HG03095 (cell line): ENCODE measurements around the gene TRPM3.
"Not testable (repeated sequence)": the region's sequence is repeated elsewhere in the genome, so short reads cannot be mapped to it uniquely, and the experiment has no call there.

ENCODE experiments used
- ATAC-seq: cut with Tn5 transposase; IDR thresholded peaks from one replicate; pipeline ENCODE4 v1.9.1; 2021; ENCODE audit warnings: moderate library complexity; ENCODE audit not compliant: unreplicated experiment

Gene TRPM3

DNA sequence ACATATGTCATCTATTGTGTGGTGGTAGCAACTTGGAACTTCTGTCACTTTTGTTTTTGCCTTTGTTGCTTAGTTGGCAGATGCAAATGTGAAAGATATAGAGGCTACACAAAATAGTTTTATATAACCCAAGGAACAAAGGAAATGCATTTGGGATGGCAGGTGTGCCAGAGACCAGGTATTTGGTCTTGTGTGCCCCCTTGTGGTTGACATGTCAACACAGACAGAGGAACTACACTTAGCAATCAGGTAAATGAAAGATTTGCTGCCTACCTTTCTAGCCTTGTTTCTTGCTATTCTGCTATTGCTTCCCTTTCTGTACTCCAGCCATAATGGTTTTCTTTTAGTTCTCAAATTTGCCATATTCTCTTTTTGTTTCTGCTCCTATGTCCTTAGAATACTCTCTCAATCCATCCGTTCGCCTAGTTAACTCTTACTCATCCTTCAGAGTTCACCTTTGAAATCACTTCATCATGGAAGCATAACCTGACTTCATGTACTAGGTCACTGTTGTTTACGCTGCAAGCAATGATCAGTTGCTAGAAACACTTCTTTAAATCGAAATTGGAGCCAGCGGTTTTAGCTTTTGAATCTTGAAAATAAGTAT, 119.5 kb downstream of the TRPM3 start:
- ATAC-seq = no peak

DNA sequence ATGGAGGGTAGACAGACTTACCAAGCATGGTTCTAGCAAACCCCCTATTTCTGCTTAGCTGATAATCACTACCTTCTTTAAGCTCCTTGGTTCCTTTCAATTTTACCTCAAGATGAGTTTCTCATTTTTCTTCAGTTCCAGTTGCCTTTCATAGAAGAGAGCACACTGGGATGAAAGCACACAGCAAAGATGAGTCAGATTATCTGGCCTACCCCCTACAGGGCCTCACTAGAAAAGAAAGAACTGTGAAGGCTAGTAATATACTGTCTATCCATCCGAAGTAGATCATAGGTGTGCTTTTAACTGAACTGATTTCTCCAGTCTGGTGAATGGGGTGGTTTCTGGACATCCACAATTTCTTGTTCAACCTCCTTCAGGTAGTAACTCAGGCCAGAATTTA, 122.5 kb downstream of the TRPM3 start:
- ATAC-seq = no peak

DNA sequence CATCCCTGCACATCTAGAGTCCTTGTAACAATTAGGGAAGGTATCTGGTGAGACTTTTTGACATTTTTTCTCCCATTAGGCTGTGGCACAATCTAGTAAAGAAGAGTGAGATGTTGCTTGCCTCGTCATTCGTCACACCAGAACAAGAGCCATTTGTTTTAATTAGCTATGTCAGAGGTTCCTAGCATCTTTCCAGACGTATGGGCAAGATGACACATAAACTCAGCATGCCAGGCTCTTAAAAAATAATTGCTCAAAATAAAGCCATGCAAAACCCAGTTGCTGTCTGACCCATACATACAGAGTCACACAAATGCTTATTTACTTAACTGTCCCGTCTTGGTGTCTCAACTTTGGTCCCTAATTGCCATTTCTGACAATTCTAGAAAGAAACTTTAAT, 125.9 kb downstream of the TRPM3 start:
- ATAC-seq = no peak

DNA sequence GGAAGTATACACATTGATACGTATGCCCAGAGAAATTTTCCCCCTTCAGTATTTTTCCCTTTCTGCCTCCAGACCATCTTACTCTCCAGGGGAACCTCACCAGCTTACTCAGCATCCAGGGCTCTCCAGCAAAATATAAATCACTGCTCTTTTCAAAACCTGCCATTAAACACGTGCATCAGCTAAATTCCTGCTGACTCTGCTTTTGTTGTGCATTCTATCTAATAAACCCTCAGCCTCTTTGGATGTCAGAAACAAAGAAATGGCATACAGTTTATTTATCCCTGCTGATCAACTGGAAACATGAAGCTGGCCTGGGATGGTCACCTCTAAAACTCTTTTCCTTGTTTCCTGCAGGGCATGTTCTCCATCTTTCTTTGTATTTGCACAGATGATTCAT, 126.8 kb downstream of the TRPM3 start:
- no peak for ATAC-seq

DNA sequence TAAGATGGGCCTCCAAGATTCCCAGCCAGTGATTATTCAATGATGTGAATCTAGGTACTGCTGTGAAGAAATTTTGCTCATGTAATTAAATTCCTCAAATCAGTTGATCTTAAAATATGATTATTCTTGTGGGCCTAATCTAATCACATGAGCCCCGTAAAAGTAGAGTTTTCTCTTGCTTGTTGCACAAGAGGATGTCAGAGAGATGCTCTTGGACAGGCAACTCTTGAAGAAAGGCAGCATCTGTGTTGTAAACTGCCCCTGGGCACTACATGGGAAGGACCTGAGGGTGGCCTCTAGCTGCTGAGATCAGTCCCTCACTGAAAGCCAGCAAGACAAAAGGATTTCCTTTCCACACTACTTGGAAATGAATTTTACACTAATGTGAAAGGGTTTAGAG, 132.9 kb downstream of the TRPM3 start:
- no peak for ATAC-seq

DNA sequence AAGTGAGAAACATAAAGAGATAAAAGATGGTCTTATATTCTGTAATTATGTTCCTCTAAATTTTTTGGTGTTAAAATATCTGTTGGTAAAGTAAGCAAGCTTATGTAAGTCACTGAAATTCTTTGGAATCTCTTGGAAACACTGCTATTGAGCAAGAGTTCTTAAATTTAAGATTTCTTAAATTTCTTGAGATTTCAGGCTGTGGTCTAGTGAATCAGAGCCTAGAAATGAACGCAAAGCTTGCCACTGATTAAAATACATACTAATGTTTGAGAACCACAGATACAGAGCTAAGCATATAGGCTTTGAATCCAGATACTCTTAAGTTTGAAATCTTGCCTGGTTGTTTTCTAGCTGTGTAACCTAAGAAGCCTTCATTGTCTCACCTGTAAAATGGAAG, 133.4 kb downstream of the TRPM3 start:
- no peak for ATAC-seq

DNA sequence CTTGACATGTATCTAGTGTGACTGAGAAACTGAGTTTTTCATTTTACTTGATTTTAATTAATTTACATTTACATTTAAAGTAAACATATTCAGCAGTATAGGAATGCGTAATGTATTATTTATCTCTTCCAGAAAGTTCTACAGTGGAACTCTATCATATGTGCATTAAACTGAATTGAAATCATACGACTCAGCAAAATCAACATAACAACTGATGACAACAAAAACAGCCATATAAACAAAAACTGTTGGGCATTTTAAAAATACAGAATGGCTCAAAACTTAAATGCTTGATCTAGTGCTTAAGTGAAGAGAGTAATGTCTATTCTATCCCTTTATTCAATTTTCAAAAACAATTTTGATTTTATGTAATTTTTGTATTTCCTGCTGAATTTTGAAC, 134.4 kb downstream of the TRPM3 start:
- no peak for ATAC-seq

DNA sequence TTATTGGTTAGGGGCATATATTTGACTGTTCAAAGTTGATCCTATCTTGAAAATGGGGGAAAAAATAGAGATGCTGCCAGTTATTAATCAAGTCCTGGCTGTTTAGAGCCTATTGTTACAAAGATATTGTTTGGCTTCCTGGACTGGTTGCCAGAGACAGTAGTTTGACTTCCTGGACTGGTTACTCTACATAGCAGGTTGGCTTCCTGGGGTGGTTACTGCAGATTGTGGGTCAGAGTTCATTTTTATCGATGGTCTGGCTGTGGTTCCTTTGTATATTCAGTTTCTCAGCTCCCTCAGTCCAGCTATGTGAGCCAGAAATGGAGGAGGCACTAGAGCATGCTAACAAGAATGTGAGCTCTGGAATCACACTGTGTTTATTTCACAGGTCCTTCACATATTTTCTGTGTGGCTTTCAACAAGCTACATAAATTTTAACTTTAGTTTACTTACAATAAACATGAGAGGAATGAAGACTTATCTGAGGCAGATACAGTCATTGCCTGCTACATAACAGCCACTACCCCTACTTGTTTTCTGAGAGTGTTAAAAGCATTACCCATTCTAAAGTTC, 137.6 kb downstream of the TRPM3 start:
- ATAC-seq = no peak

DNA sequence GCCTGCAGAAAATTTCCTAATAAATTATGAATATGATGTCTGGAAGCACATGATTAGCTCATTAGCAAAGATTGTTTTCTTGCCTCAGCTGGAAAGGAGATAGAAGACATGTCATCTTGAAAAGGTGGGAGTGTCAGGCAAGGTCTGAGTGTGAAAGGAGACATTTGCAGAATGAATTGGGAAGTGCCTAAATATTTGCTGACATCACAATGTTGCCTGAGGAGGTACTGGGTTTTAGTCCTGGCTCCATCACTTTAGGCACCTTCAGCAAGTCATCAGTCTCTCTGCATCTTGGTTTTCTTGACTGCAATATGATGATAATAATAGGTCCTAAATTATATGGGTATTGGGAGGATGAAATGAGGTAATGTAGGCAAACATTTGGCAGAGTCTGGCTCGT, 140.1 kb downstream of the TRPM3 start:
- no peak for ATAC-seq

DNA sequence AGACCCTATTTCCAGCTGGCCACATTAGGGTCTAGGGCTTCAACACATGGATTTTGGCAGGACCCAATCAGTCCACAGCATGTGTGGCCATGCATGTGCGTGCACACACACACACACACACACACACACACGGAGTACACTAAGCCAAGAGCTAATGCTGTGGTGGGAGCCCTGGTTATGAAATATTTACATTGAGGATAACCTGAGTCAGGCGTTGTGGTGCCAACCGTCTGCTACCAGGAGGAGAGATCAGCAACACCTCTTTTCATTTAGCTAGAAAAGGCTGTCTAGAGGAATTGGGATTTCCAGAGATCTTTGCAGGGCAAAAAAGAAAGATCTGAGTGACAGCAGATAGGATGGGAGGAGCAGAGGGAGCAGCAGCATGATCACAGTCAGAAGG, 141.5 kb downstream of the TRPM3 start:
- no peak for ATAC-seq

DNA sequence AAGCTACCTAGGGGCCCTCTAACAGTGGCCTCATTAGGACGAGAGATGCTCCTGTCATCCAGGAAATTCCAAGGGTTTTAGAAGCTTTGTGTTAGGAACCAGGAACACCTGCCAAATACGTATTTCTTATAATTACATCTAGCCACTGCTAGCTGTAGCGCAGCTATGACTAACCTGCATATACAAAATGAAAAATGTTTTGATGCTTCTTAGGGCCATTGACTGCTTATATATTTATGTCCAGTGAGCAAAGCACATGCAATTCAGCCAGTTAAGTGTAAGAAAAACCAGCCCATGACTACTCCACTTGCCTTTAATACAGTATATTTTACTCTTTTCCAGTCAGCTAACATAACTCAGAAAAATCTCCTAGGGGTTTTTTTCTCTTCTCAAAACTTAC, 143.3 kb downstream of the TRPM3 start:
- no peak for ATAC-seq

DNA sequence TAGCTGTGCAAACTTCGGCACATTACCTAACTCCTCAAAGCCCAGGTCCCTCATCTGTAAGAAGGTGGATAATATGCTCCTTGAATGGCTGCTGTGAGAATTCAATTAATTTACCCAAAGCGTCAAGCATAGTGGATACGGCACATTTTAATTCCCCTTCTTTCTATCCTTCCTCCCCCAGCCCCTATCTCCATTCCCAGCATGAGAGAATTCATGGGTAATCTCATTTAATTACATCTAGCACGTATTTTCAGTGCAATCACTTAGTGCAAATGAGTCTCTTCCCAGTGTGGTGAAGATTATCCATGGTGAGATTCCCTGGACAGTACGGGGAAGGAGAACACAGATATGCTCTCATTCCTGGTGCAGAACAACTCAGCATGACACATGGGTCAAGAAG, 145.6 kb downstream of the TRPM3 start:
- ATAC-seq = no peak

DNA sequence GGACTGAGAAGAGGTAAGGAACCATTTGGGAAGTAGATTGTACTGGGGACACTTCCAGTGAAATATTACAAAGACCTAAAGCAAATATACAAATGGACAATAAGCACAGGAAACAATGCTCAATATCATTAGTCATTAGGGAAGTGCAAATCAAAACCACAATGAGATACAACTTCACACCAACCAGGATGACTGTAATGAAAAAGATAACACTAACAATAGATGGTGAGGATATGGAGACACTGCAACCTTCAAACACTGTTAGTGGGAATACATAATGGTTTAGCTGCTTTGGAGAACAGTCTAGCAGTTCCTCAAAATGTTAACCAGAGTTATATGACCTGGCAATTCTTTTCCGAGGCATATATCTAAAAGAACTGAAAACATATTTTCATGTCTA, 149.7 kb downstream of the TRPM3 start:
- no peak for ATAC-seq

DNA sequence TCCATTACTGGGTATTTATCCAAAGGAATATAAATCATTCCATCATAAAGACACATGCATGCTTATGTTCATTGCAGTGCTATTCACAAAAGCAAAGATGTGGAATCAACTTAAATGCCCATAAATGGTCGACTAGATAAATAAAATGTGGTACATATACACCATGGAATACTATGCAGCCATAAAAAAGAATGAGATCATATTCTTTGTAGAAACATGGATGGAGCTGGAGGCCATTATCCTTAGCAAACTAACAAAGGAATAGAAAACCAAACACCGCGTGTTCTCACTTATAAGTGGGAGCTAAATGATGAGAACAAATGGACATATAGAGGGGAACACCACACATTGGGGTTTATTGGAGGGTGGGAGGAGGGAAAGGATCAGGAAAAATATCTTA, 155.0 kb downstream of the TRPM3 start:
- ATAC-seq = not testable (repeated sequence)

DNA sequence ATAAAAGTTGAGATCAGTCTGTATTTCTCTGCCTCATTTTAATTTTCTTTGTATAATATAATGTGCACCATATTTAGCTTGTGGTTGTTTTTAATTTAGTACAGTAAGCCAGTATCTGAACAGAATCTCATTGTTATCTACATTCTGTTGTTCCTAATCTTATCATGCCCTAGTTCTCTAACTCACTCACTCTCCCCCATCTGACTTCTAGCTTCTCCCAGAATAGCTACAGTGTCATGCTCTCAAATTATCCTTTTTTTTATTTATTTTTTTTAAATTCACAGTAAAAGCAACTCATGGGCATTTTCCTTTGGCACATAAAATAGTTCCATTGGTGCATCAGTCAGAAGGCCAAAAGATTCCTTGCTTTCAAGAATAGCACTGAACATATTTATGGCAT, 156.6 kb downstream of the TRPM3 start:
- ATAC-seq = no peak

DNA sequence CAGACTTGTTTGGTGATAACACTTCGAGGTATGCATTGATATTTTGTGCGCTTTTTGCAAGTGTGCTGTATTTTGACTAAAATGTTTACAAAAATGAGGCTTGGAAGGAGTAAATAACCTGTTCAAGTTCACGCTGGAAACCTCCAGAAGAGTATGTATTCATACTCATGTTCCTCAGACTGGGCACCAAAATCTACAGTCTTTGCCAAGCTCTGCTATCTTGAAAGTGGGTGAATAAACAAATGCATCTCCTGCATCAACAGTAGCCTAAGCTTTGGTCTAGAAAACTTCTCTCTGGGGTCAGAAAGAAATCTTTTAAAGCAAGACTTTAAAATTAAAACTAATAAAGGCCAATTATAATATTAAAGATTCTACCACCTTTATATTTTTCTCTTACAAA, 157.9 kb downstream of the TRPM3 start:
- ATAC-seq = no peak

DNA sequence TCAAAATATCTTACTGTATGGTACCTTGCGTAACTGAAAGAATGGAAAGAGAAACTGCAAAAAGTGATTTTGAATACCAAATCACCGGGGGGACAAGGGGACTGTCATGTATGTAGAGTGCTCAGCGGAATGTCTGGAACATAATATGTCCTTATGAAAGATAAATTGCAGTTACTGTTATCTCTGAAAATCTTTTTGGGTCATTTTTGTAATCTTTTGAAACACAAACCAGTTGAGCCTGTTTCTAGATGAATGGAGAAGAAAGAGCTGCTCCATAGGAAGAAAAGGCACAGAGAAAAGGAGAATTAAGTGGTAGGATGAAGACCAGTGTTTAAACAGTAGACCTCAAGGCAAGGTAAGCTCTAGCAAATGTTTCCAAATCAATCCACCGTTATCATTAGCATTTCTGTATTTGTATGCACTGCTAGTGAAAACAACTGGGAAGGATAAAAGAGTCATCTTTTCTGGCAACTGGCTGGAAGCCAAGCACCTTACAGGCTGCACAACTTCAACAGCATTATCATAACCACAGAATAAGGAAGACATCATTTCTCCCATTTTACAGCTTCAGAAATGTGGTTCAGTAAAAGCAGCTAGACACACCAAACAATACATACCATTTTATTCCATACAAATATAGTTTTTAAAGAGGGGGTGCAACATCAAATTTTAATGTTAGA, 158.5 kb downstream of the TRPM3 start:
- ATAC-seq = no peak

DNA sequence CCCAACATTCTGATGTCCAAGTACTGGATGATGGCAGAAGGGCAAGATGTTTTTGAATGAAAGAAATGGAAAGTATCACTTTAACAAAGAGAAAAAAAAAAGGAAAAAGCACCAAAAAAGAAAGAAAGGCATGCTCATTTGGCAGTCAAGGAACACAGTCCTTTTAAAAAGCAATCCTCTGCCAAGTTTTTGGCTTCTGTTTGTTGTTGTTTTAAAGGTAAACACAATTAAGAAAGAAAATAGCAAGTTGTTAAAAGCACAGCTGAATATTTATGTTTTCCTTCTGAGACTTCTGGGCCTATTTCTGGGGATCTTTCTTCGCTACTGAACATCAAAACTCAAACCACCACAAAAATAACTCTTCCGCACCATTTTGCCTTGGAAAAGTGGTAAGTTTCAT, 162.1 kb downstream of the TRPM3 start:
- no peak for ATAC-seq

DNA sequence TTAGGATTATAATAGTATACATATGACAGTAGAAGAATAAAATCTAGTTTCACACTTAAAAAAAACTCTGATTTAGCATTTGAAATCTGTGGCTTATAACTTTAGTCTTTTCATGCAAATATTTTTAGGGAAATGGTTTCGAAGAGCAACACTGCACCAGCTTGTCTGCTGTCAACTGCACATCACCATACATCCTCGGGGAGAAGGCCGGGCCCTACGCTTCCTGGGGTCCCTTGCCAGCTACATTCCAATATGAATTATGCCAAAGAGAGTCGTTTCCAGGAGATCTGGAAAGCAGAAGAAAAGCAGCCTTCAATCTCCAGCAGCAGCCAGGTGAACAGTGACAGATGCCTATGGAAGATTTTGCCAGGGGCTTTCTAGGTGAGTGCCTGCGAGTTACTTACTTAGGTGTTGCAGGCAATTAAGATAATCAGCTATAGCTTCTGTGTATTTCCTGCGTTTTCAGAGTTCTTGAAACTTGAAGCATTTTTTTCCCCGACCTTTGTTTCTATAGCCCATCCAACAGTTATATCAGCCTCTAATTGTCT, 166.8 kb downstream of the TRPM3 start:
- ATAC-seq = no peak

DNA sequence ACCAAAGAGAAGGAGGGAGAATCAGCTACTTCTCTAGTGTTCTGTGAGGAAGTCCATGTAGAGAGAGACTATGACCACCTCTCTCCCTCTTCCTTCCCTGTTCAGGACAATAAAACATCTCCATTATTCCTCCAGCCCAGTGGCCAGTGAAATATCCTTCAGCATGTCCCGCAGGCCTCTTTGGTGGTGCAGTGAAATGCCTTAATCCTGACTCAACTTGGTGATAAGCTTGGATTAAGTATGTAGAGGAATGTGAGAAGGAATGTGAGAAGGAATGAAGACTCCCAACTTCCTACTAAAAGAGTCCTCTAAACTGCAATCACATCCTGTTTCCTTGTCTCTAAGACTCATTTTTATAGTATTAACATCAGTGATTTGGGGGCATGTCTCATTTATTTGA, 167.3 kb downstream of the TRPM3 start:
- no peak for ATAC-seq

DNA sequence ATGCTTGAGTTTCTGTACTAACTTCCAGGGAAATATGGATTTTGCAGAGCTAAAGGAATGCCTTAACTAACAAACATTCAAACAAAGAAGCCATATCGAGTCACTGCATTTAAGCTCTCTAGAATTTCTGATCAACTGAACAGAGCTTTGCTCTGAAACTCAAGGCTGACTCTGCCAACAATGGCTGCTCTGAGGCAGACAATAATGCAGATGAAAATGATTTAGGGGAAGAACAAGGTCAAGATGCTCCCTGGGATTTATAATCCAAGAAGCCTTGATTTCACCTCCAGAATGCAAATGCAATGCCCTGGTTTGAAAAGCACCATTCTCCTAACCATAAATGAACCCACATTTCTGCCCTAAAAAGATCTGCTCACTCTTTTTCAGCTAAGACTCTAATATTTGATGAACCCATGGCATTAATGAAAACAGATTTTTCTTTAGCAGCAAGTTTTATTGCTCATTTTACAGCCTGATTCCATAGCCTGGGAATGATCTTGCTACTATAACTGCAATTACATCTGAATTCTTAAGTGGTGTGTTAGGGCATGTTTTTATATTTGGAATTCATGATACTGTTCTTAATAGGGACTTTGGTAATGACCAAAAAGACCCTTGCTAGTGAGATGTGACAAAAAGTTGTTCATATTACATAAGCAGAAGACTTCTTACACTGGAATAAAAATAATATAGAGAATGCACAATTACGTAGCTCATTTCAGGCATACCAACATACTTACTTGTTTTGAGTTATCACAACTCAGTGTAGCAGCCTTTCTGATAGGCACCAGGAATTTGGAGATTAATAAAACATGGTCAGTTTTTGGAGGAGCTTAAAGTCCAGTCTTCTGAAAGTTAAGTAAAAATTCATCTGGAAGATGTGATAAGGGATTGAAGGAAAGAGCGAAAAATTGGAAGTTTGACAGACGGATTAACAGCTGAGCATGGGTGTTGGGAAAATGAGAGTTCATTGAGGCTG, 169.4 kb downstream of the TRPM3 start:
- no peak for ATAC-seq
